ENCODE data around the gene KCNJ11.

- no peak for TF ChIP-seq POLR2AphosphoS5 (IDR thresholded peaks at IDR 0.05; ENCODE audit: low read depth, low read length)
- no peak for TF ChIP-seq POLR2A (IDR thresholded peaks at IDR 0.05; ENCODE audit: low read depth, low read length)
- no peak for TF ChIP-seq TAF1 (IDR thresholded peaks at IDR 0.05; ENCODE audit: borderline replicate concordance, low read depth, low read length)
Measured at GRCh38 chr11:17395554-17395961, 7.1 kb upstream of the KCNJ11 start.

All from GM12892 (cell line).